Peyer's patch (tissue), 4 donors: ENCODE results near the gene RNF224.

Experiments
- CTCF ChIP-seq, 6 experiments: fragments of 450-650 bp in 4 of 6; fragments of 200-600 bp in 2 of 6; sonication (generic) in 1 of 6; IDR thresholded peaks; one replicate each; pipeline ENCODE4 v1.5.1; 2017 to 2019; ENCODE audit warnings: antibody characterized with exemption in 6 of 6, mild to moderate bottlenecking in 3 of 6, moderate library complexity in 1 of 6
- POLR2A ChIP-seq, 2 donors: fragments of 450-650 bp; IDR thresholded peaks; one replicate each; pipeline ENCODE4 v1.5.1; 2017; ENCODE audit warnings: antibody characterized with exemption in 2 of 2, mild to moderate bottlenecking in 2 of 2, moderate library complexity in 2 of 2

- TF ChIP-seq POLR2A (IDR thresholded peaks at IDR 0.05): peak; percentile 100
- peak in 3 of 6 experiments; percentile 8 to 20 (median 15) for TF ChIP-seq CTCF (IDR thresholded peaks at IDR 0.05)
Observed at GRCh38 chr9:137240841-137241489, 13.7 kb downstream of the RNF224 start, which contains the start of gene TUBB4B.
